Measurements from ENCODE around the gene MAB21L4.

Gene MAB21L4

GRCh38 chr2:240925568-240926515, 29.9 kb upstream of the MAB21L4 start:
- no peak for DNase-seq

- DNase-seq, result no peak
Measured at GRCh38 chr2:240925191-240925567, 29.2 kb upstream of the MAB21L4 start.

GRCh38 chr2:240922982-240923537, 27.1 kb upstream of the MAB21L4 start:
- DNase-seq, result no peak

- DNase-seq, result no peak
Measured at GRCh38 chr2:240922245-240922981, 26.5 kb upstream of the MAB21L4 start.

- no peak for DNase-seq
Measured at GRCh38 chr2:240921995-240922244, 26.0 kb upstream of the MAB21L4 start.

- DNase-seq, result peak in 14 of 58 donors; percentile 7 to 56 (median 32)
Measured at GRCh38 chr2:240921311-240921994, 25.5 kb upstream of the MAB21L4 start.

DNA sequence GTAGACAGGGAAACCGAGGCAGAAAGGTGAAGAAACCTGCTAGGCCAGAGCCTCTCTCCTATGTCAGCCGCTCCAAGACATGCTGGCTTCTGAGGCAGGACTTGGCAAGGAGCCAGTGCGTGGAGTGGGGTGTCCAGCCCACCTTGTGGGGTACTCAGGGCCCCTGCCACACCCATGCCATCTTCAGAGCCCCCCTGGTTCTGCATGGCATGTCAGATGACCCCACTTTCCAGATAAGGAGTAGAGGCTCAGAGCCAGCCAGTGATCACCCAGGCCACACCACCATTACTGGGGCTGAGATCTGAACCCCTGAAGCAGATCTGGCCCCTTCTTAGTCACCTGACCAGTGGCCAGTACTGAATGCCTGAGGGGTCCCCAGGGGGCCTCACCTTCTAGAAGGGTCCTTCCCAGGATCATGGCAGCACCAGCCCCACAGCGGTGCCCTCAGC, 24.9 kb upstream of the MAB21L4 start:
- DNase-seq, result no peak

- DNase-seq, result no peak
Measured at GRCh38 chr2:240919786-240920782, 24.1 kb upstream of the MAB21L4 start.

GRCh38 chr2:240919161-240919781, 23.3 kb upstream of the MAB21L4 start:
- DNase-seq, result no peak

DNA sequence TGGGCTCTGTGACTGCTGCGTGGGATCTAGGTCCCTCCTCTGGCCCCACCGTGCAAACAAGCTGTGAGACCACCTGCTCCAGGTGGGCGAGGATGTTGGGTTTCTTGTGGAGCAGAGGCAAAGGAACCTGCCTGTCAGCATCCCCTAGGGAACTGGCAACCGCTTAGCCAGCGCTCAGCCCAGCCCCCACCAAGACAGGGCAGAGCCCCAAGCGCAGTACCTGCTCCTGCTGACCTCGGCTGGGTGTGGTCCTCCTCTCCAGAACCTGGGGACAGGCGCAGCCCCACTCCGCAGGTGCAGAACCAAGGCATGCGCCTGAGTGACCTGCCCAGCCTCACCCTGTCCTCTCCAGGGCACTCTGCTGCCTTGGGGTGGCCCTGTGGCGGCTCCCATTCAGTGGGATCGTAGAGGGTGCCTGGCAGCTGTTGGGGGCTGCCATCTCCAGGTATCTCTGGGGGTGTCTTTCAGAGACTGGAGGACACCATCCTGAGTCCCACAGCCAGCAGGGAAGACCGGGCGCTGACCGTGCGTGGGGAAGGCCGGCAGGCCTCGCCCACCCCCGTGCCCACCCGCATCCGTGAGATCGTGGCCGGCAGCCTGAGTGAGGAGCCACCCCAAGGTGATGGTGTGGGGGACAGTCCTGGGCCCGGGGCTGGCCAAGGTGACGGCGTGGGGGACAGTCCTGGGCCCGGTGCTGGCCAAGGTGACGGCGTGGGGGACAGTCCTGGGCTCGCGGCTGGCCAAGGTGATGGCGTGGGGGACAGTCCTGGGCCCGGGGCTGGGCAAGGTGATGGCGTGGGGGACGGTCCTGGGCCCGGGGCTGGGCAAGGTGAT, 22.5 kb upstream of the MAB21L4 start:
- DNase-seq, result no peak

DNA sequence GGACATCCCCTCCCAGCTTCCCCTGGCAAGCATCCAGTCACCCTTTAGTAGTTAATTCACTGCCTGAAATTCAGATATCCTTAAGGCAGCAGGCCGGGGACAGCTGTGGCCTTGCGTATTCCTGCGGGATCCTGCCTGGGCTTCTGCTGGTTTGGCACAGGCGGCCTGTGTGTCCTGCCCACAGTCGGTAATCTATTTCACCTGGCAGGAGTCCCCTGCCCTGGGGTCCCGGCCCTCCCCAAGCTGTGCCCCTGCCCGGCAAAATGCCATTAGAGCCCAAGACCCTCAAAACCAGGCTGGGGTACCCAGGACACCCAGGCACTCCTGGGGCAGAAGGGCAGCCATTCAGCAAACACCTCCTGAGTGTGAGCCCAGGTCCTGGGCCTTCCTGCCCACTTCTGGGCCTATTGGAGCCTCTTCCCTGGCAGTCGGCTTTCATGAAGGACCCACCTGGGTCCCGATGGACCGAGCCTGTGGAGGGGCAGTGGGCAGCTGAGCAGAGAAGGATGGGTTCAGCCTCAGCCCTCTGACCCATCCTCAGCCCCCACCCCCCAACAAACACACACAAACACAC, 21.8 kb upstream of the MAB21L4 start:
- no peak for DNase-seq

- DNase-seq, result no peak
Measured at GRCh38 chr2:240917009-240917683, 21.2 kb upstream of the MAB21L4 start.

DNA sequence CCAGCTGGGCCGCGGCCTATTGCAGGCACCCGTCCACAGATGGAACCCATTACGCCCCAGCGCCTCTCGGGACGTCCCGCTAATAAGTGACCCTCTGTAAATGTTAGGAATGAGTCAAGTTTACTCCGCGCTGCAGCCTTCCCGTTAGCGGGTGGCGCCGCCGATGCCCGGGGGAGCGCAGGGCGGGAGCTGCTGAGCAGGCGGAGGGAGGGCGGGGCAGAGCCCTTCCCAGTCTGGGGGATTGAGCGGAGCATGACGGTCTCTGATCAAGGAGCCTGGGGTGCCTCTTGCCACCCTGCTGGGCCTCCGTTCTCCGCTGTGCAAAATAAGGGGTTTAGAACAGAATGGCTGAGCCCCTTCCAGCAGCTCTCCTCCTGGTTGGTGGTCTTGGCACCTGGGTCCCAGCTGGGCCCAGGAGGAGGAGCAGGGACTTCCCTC, 20.6 kb upstream of the MAB21L4 start:
- DNase-seq, result no peak

GRCh38 chr2:240915526-240916341, 19.8 kb upstream of the MAB21L4 start:
- no peak for DNase-seq

DNA sequence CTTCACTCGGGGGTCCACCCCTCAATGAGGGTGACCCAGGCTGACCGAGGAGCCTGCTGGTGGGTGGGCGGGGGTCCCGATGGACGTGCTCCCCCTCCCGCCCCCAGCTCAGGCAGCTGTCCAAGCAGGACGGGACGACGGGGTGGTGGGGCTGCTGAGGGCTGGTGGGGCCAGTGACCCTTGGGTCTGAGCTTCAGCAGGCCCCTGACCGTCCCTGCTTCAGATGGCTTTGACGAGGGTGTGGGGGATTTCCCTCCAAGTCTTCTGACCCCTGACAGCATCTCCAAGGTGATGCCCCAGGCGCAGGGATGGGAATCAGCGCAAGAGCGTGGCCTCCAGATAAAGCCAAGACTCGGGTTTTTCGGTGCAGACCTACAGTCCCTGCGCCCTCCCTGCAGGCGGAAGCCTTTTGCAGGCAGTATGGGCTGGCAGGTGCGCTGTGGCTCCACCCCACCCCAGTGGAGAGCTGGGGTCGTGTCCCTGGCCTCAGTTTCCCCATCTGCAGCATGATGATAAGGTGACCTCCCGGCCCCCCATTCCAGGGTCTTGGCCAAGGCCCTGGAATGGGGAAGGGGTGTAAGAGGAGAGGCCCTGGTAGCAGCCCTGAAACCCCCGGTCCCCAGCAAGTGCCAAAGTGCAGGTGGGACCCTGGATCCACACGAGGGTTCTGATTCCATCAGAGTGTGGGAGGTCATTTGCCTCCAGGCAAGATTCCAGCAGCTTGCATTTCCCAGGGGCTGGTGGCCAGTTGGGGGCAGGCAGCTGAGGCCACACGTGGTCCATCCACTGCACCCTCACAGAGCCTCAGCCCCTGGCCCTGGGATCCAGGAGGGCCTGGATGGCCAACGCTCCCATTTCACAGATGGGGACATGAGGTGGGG, 18.9 kb upstream of the MAB21L4 start:
- DNase-seq, result no peak
